Keratinocyte (primary cell): ENCODE results near the gene DIP2B. TPM values are rescaled to one million over a fixed set of nuclear protein-coding genes. Genes with fewer than 3 reads are reported as not detected.

Experiments
- DNase-seq: peaks from one replicate; pipeline ENCODE4 v3.0.0-alpha.2; 2011; ENCODE audit warnings: low read depth, missing footprints, low spot score
- FAIRE-seq: peaks from 2 replicates; lab custom pipeline; 2011; peaks lifted over from hg19 to GRCh38; lab: Jason Lieb, UNC
- H2AFZ ChIP-seq: 2 replicates; pipeline ENCODE4 v1.6.0; 2012; ENCODE audit warnings: low read length, control low read depth, inconsistent platforms; ENCODE audit not compliant: control insufficient read depth
- H3K27ac ChIP-seq: 2 replicates; pipeline ENCODE4 v1.5.1; 2011; ENCODE audit warnings: low read length; ENCODE audit not compliant: control insufficient read depth, insufficient read depth
- H3K27me3 ChIP-seq: 3 replicates; pipeline ENCODE4 v1.6.0; 2011; ENCODE audit warnings: low read length; ENCODE audit not compliant: control insufficient read depth, insufficient read depth; ENCODE audit errors: extremely low read depth
- H3K36me3 ChIP-seq, 2 experiments: 2 replicates in 1 of 2; 3 replicates in 1 of 2; pipeline ENCODE4 v1.5.1; 2011; ENCODE audit warnings: low read length in 2 of 2, mild to moderate bottlenecking in 1 of 2; ENCODE audit not compliant: control insufficient read depth in 2 of 2, insufficient read depth in 2 of 2; ENCODE audit errors: extremely low read depth in 1 of 2
- H3K4me1 ChIP-seq: 3 replicates; pipeline ENCODE4 v1.5.1; 2011; ENCODE audit warnings: low read length; ENCODE audit not compliant: control insufficient read depth, insufficient read depth; ENCODE audit errors: extremely low read depth
- H3K4me2 ChIP-seq: 3 replicates; pipeline ENCODE4 v1.6.0; 2011; ENCODE audit warnings: low read depth, low read length; ENCODE audit not compliant: control insufficient read depth, insufficient read depth; ENCODE audit errors: extremely low read depth
- H3K4me3 ChIP-seq, 3 experiments: fragments of 200-600 bp in 1 of 3; sonication (generic) in 1 of 3; 2 replicates in 2 of 3; 3 replicates in 1 of 3; pipeline ENCODE4 v1.5.1; 2011 to 2016; ENCODE audit warnings: low read length in 3 of 3, mild to moderate bottlenecking in 3 of 3, control low read depth in 2 of 3, inconsistent platforms in 1 of 3, low read depth in 1 of 3, mixed read lengths in 1 of 3, mixed run types in 1 of 3, moderate library complexity in 1 of 3; ENCODE audit not compliant: control insufficient read depth in 2 of 3, insufficient read depth in 2 of 3; ENCODE audit errors: extremely low read depth in 1 of 3
- H3K79me2 ChIP-seq: 2 replicates; pipeline ENCODE4 v1.6.0; 2012; ENCODE audit warnings: low read length; ENCODE audit not compliant: control insufficient read depth, insufficient read depth
- H3K9ac ChIP-seq: 3 replicates; pipeline ENCODE4 v1.6.0; 2011; ENCODE audit warnings: low read length; ENCODE audit not compliant: control insufficient read depth, insufficient read depth; ENCODE audit errors: extremely low read depth
- H3K9me1 ChIP-seq: 3 replicates; pipeline ENCODE4 v1.6.0; 2011; ENCODE audit warnings: low read length; ENCODE audit not compliant: control insufficient read depth, insufficient read depth; ENCODE audit errors: extremely low read depth
- H3K9me3 ChIP-seq: 2 replicates; pipeline ENCODE4 v1.5.1; 2012; ENCODE audit warnings: low read depth, low read length; ENCODE audit not compliant: control insufficient read depth
- H4K20me1 ChIP-seq: 3 replicates; pipeline ENCODE4 v1.6.0; 2011; ENCODE audit warnings: low read length; ENCODE audit not compliant: control insufficient read depth, insufficient read depth; ENCODE audit errors: extremely low read depth
- EZH2 ChIP-seq: IDR thresholded peaks from one replicate; pipeline ENCODE4 v1.6.1; 2012; ENCODE audit warnings: inconsistent platforms, mild to moderate bottlenecking, low read length, moderate library complexity
- dilution Hi-C: fragments of 300-500 bp; cut with MboI; formaldehyde crosslinking; loops from one replicate; pipeline ENCODE4 v1.7.0; 2020; ENCODE audit warnings: low sequenced_read_pairs; ENCODE audit not compliant: extremely low pct_ligation_motif_present
- polyA plus RNA-seq, 5 experiments: library from polyadenylated mRNA; depleted of rRNA in 3 of 5; stranded (reverse) in 3 of 5; stranded (forward) in 1 of 5; unstranded in 1 of 5; fragments of >200 nt; gene quantifications; 1 replicate in 1 of 5; 2 replicates in 3 of 5; 3 replicates in 1 of 5; pipeline versions ENCODE4 v1.2.1 to v1.2.3, GENCODE V29; 2011 to 2012; ENCODE audit warnings: missing spikeins in 2 of 5, low read depth in 1 of 5, low replicate concordance in 1 of 5
- TF ChIP-seq, protein P1 (sequence below), 3 experiments: IDR thresholded peaks in 1 of 3; conservative IDR thresholded peaks in 1 of 3; optimal IDR thresholded peaks in 1 of 3; 2 replicates in 2 of 3; 3 replicates in 1 of 3; pipeline versions ENCODE3 to v1.5.1; 2011; ENCODE audit warnings: low read length in 3 of 3, mild to moderate bottlenecking in 3 of 3, moderate library complexity in 2 of 3, control low read depth in 1 of 3, inconsistent platforms in 1 of 3; ENCODE audit not compliant: insufficient read depth in 2 of 3; ENCODE audit errors: extremely low read depth in 1 of 3

The DIP2B gene
- polyA plus RNA-seq, 1 donor (not counting 4 experiments of a cell fraction or from before 2014, with no cell fraction given) = 30.2 TPM

DNA sequence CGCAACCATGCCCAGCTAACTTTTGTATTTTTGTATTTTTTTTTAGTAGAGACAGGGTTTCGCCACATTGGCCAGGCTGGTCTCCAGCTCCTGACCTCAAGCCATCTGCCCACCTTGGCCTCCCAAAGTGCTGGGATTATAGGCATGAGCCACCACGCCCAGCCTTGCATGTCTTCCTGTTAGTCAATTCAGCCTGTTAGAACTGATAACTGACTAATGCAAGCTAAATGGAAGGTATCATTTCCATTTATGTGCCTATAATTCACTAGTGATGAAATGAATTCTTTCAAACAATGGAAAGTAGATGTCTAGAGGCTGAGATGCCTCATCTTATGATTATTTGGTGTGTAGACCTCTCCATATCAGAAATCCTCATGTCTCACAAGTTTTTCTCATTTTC, 37.3 kb upstream of the DIP2B start:
- Histone ChIP-seq H3K79me2 (no peaks in the 10 kb centered on the region), H3K4me3 (no peak overlapping the region), H3K9me3 (no peaks in the 10 kb centered on the region), H3K36me3 (peaks cover 14 to 21% of the 10 kb centered on the region in 2 experiments), H3K9ac (no peak overlapping the region), H3K4me1 (peaks cover 5% of the 10 kb centered on the region), H3K27me3 (no peaks in the 10 kb centered on the region), H4K20me1 (no peaks in the 10 kb centered on the region), H3K27ac (no peak overlapping the region), H3K9me1 (no peaks in the 10 kb centered on the region), H2AFZ (no peak overlapping the region), H3K4me2 (no peak overlapping the region)
- dilution Hi-C loops = no loop called here
- DNase-seq = no peak
- no peak for TF ChIP-seq EZH2
- TF ChIP-seq, protein P1, sequence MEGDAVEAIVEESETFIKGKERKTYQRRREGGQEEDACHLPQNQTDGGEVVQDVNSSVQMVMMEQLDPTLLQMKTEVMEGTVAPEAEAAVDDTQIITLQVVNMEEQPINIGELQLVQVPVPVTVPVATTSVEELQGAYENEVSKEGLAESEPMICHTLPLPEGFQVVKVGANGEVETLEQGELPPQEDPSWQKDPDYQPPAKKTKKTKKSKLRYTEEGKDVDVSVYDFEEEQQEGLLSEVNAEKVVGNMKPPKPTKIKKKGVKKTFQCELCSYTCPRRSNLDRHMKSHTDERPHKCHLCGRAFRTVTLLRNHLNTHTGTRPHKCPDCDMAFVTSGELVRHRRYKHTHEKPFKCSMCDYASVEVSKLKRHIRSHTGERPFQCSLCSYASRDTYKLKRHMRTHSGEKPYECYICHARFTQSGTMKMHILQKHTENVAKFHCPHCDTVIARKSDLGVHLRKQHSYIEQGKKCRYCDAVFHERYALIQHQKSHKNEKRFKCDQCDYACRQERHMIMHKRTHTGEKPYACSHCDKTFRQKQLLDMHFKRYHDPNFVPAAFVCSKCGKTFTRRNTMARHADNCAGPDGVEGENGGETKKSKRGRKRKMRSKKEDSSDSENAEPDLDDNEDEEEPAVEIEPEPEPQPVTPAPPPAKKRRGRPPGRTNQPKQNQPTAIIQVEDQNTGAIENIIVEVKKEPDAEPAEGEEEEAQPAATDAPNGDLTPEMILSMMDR (optimal IDR thresholded peaks at IDR 0.05 in 1 of 3, IDR thresholded peaks at IDR 0.05 in 1 of 3, conservative IDR thresholded peaks at IDR 0.05 in 1 of 3; ENCODE audit: extremely low read depth in 1 of 3, insufficient read depth in 2 of 3, low read length in 3 of 3) = no peak
- FAIRE-seq = no peak

DNA sequence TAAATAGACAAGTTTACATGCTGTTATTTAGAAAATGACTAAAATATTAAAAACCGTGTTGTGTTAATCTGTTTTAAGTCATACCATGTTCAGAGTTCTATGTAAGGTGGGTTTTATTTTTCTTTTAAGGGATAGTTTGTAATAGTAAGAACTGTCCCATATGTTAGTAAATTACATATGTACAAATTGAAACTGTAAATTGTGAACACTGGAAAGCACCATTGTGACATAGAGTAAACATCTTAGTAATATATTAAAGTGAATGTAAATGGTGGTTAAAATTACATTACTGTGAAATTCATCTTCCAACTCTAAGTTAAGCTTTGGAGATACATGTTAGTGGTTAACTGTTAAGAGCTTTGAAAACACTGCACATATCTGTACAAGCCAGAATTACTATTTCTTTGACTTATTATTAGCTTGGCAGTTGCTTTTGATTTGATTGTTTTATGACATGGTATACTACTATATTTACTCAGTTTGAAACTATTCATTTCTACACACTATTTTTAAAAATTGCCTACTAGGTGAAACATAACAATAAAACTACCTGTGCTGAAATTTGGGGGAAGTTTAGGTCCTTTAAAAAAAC, 27.4 kb upstream of the DIP2B start:
- no peaks in the 10 kb centered on the region for H3K9me1 ChIP-seq
- H3K9me3 ChIP-seq = no peaks in the 10 kb centered on the region
- H2AFZ ChIP-seq = no peak overlapping the region
- H3K4me1 ChIP-seq = no peaks in the 10 kb centered on the region
- FAIRE-seq (no peak), DNase-seq (no peak)
- H3K4me2 ChIP-seq = no peak overlapping the region
- H3K9ac ChIP-seq = no peak overlapping the region
- dilution Hi-C loops = no loop called here
- no peaks in the 10 kb centered on the region for H4K20me1 ChIP-seq
- TF ChIP-seq, protein P1 (optimal IDR thresholded peaks at IDR 0.05 in 1 of 3, IDR thresholded peaks at IDR 0.05 in 1 of 3, conservative IDR thresholded peaks at IDR 0.05 in 1 of 3; ENCODE audit: extremely low read depth in 1 of 3, insufficient read depth in 2 of 3, low read length in 3 of 3) = no peak
- TF ChIP-seq EZH2 = no peak
- H3K27me3 ChIP-seq = no peaks in the 10 kb centered on the region
- no peak overlapping the region for H3K4me3 ChIP-seq
- no peaks in the 10 kb centered on the region for H3K79me2 ChIP-seq
- peaks cover 6 to 10% of the 10 kb centered on the region in 2 experiments for H3K36me3 ChIP-seq
- no peak overlapping the region for H3K27ac ChIP-seq
